ENCODE measurements around the gene PCDH20. TPM values are rescaled to one million over a fixed set of nuclear protein-coding genes. Genes with fewer than 3 reads are reported as not detected.
"Not testable (repeated sequence)": the region's sequence is repeated elsewhere in the genome, so short reads cannot be mapped to it uniquely, and the experiment has no call there.

Gene PCDH20
- total and polyA plus RNA-seq, 2 experiments from 2014 or later: 1.3 to 2.8 TPM

DNA sequence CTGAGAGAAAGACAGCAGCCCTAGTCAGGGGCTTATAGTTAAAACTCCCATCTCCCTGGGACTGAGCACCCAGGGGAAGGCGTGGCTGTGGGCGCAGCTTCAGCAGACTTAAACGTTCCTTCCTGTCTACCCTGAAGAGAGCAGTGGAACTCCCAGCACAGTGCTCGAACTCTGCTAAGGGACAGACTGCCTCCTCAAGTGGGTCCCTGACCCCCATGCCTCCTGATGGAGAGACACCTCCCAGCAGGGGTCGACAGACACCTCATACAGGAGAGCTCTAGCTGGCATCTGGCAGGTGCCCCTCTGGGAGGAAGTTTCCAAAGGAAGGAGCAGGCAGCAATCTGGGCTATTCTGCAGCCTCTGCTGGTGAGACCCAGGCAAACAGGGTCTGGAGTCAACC is 51.0 kb downstream of the PCDH20 start:
- not testable (repeated sequence) for H4K20me1 ChIP-seq (replicated peaks; ENCODE audit: insufficient read depth); H3K9me2 ChIP-seq (ENCODE audit: insufficient read depth); H3K9me3 Mint-ChIP-seq; DNase-seq (ENCODE audit: low spot score); H3K4me3 Mint-ChIP-seq; H3K4me3 ChIP-seq; H3K27ac ChIP-seq (ENCODE audit: low read depth); H2AFZ ChIP-seq; H3K4me2 ChIP-seq; ATAC-seq; H3F3A ChIP-seq (replicated peaks; ENCODE audit: low read depth); H3K79me2 ChIP-seq (replicated peaks; ENCODE audit: insufficient read depth); H3K4me1 Mint-ChIP-seq; H3K36me3 Mint-ChIP-seq (ENCODE audit: low read depth); H3K27ac Mint-ChIP-seq; H3K27me3 Mint-ChIP-seq (ENCODE audit: insufficient read depth, low read depth, poor library complexity); H3K27me3 ChIP-seq (ENCODE audit: insufficient read depth); H3K4me1 ChIP-seq (ENCODE audit: insufficient read depth); H3K36me3 ChIP-seq (ENCODE audit: insufficient read depth)
- TF ChIP-seq, protein P1, sequence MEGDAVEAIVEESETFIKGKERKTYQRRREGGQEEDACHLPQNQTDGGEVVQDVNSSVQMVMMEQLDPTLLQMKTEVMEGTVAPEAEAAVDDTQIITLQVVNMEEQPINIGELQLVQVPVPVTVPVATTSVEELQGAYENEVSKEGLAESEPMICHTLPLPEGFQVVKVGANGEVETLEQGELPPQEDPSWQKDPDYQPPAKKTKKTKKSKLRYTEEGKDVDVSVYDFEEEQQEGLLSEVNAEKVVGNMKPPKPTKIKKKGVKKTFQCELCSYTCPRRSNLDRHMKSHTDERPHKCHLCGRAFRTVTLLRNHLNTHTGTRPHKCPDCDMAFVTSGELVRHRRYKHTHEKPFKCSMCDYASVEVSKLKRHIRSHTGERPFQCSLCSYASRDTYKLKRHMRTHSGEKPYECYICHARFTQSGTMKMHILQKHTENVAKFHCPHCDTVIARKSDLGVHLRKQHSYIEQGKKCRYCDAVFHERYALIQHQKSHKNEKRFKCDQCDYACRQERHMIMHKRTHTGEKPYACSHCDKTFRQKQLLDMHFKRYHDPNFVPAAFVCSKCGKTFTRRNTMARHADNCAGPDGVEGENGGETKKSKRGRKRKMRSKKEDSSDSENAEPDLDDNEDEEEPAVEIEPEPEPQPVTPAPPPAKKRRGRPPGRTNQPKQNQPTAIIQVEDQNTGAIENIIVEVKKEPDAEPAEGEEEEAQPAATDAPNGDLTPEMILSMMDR (conservative IDR thresholded peaks at IDR 0.05; ENCODE audit: low read depth in 2 of 2): 0 out of 4 replicates have a peak, but pooled peaks of 1 of the 2 experiments have one; percentile 17

DNA sequence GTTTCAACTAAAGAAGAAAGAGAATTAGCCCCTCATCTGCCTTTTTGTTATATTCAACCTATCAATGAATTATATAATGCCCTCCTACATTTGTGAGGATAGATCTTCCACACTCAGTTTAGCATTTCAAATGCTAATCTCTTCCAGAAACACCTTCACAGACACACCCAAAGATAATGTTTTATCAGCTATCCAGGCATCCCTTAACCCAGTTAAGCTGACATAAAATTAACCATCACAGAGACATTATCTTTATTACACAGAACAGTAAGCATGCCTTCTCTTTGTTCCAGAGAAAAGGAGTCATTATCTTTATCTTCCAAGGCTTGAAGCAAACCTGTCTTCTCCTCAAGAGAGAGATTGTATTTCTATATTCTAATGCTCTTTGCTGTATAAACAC is 53.1 kb downstream of the PCDH20 start:
- no peak overlapping the region for H3K4me3 ChIP-seq
- H3K27me3 ChIP-seq (ENCODE audit: insufficient read depth): no peaks in the 10 kb centered on the region
- Mint-ChIP-seq H3K9me3 (no peaks in the 10 kb centered on the region; the same call in 2 of the 3 replicates), H3K27me3 (ENCODE audit: insufficient read depth, low read depth, poor library complexity) (no peaks in the 10 kb centered on the region), H3K36me3 (ENCODE audit: low read depth) (no peaks in the 10 kb centered on the region), H3K4me3 (no peak overlapping the region), H3K4me1 (peaks cover 14% of the 10 kb centered on the region), H3K27ac (no peak overlapping the region)
- no peaks in the 10 kb centered on the region for H3K36me3 ChIP-seq (ENCODE audit: insufficient read depth)
- no peaks in the 10 kb centered on the region for H3K79me2 ChIP-seq (replicated peaks; ENCODE audit: insufficient read depth)
- DNase-seq (ENCODE audit: low spot score): no peak
- no peak for ATAC-seq
- no peaks in the 10 kb centered on the region for H4K20me1 ChIP-seq (replicated peaks; ENCODE audit: insufficient read depth)
- H3K4me1 ChIP-seq (ENCODE audit: insufficient read depth): peaks cover 11% of the 10 kb centered on the region
- H2AFZ ChIP-seq: no peak overlapping the region
- H3K4me2 ChIP-seq: no peak overlapping the region
- no peaks in the 10 kb centered on the region for H3K9me2 ChIP-seq (ENCODE audit: insufficient read depth)
- H3K27ac ChIP-seq (ENCODE audit: low read depth): no peak overlapping the region
- H3F3A ChIP-seq (replicated peaks; ENCODE audit: low read depth): no peaks in the 10 kb centered on the region
- TF ChIP-seq, protein P1 (conservative IDR thresholded peaks at IDR 0.05; ENCODE audit: low read depth in 2 of 2): no peak
- TF ChIP-seq, protein P2, sequence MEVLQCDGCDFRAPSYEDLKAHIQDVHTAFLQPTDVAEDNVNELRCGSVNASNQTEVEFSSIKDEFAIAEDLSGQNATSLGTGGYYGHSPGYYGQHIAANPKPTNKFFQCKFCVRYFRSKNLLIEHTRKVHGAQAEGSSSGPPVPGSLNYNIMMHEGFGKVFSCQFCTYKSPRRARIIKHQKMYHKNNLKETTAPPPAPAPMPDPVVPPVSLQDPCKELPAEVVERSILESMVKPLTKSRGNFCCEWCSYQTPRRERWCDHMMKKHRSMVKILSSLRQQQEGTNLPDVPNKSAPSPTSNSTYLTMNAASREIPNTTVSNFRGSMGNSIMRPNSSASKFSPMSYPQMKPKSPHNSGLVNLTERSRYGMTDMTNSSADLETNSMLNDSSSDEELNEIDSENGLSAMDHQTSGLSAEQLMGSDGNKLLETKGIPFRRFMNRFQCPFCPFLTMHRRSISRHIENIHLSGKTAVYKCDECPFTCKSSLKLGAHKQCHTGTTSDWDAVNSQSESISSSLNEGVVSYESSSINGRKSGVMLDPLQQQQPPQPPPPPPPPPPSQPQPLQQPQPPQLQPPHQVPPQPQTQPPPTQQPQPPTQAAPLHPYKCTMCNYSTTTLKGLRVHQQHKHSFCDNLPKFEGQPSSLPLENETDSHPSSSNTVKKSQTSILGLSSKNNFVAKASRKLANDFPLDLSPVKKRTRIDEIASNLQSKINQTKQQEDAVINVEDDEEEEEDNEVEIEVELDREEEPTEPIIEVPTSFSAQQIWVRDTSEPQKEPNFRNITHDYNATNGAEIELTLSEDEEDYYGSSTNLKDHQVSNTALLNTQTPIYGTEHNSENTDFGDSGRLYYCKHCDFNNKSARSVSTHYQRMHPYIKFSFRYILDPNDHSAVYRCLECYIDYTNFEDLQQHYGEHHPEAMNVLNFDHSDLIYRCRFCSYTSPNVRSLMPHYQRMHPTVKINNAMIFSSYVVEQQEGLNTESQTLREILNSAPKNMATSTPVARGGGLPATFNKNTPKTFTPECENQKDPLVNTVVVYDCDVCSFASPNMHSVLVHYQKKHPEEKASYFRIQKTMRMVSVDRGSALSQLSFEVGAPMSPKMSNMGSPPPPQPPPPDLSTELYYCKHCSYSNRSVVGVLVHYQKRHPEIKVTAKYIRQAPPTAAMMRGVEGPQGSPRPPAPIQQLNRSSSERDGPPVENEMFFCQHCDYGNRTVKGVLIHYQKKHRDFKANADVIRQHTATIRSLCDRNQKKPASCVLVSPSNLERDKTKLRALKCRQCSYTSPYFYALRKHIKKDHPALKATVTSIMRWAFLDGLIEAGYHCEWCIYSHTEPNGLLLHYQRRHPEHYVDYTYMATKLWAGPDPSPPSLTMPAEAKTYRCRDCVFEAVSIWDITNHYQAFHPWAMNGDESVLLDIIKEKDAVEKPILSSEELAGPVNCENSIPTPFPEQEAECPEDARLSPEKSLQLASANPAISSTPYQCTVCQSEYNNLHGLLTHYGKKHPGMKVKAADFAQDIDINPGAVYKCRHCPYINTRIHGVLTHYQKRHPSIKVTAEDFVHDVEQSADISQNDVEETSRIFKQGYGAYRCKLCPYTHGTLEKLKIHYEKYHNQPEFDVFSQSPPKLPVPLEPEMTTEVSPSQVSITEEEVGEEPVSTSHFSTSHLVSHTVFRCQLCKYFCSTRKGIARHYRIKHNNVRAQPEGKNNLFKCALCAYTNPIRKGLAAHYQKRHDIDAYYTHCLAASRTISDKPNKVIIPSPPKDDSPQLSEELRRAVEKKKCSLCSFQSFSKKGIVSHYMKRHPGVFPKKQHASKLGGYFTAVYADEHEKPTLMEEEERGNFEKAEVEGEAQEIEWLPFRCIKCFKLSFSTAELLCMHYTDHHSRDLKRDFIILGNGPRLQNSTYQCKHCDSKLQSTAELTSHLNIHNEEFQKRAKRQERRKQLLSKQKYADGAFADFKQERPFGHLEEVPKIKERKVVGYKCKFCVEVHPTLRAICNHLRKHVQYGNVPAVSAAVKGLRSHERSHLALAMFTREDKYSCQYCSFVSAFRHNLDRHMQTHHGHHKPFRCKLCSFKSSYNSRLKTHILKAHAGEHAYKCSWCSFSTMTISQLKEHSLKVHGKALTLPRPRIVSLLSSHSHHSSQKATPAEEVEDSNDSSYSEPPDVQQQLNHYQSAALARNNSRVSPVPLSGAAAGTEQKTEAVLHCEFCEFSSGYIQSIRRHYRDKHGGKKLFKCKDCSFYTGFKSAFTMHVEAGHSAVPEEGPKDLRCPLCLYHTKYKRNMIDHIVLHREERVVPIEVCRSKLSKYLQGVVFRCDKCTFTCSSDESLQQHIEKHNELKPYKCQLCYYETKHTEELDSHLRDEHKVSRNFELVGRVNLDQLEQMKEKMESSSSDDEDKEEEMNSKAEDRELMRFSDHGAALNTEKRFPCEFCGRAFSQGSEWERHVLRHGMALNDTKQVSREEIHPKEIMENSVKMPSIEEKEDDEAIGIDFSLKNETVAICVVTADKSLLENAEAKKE (CRISPR knock-in tag; IDR thresholded peaks at IDR 0.05): no peak
- TF ChIP-seq STAT1 (IDR thresholded peaks at IDR 0.05; ENCODE audit: unreplicated experiment): no peak
- TF ChIP-seq, protein P3, sequence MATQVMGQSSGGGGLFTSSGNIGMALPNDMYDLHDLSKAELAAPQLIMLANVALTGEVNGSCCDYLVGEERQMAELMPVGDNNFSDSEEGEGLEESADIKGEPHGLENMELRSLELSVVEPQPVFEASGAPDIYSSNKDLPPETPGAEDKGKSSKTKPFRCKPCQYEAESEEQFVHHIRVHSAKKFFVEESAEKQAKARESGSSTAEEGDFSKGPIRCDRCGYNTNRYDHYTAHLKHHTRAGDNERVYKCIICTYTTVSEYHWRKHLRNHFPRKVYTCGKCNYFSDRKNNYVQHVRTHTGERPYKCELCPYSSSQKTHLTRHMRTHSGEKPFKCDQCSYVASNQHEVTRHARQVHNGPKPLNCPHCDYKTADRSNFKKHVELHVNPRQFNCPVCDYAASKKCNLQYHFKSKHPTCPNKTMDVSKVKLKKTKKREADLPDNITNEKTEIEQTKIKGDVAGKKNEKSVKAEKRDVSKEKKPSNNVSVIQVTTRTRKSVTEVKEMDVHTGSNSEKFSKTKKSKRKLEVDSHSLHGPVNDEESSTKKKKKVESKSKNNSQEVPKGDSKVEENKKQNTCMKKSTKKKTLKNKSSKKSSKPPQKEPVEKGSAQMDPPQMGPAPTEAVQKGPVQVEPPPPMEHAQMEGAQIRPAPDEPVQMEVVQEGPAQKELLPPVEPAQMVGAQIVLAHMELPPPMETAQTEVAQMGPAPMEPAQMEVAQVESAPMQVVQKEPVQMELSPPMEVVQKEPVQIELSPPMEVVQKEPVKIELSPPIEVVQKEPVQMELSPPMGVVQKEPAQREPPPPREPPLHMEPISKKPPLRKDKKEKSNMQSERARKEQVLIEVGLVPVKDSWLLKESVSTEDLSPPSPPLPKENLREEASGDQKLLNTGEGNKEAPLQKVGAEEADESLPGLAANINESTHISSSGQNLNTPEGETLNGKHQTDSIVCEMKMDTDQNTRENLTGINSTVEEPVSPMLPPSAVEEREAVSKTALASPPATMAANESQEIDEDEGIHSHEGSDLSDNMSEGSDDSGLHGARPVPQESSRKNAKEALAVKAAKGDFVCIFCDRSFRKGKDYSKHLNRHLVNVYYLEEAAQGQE (IDR thresholded peaks at IDR 0.05; ENCODE audit: unreplicated experiment): no peak
- TF ChIP-seq JUNB (IDR thresholded peaks at IDR 0.05; ENCODE audit: unreplicated experiment): no peak
- TF ChIP-seq NANOG (IDR thresholded peaks at IDR 0.05; ENCODE audit: borderline replicate concordance): no peak
- TF ChIP-seq CREB1 (CRISPR knock-in tag; IDR thresholded peaks at IDR 0.05; ENCODE audit: low read depth): no peak
- no peak for TF ChIP-seq EZH2 (IDR thresholded peaks at IDR 0.05; ENCODE audit: low read depth, unreplicated experiment)
